SH-SY5Y (cell line): ENCODE results near the gene CADM2.

Source experiments
- GATA2 ChIP-seq: IDR thresholded peaks from 2 replicates; pipeline ENCODE4 v1.6.1; 2011; ENCODE audit warnings: mild to moderate bottlenecking, low read depth, low read length
- GATA3 ChIP-seq: IDR thresholded peaks from 2 replicates; pipeline ENCODE4 v1.6.1; 2011; ENCODE audit warnings: low read depth, mild to moderate bottlenecking, low read length, moderate library complexity

GRCh38 chr3:85476891-85477495 lies 518.2 kb downstream of the CADM2 start:
- TF ChIP-seq GATA2 (no peak), GATA3 (no peak)
